Stimulated activated CD4-positive, alpha-beta T cell treated with anti-CD3 and anti-CD28 coated beads, Interleukin-12 subunit alpha, Interleukin-12 subunit beta, amount 100 ng/mL, for 24 hours (primary cell): ENCODE data around the gene KRTAP10-4.
"Not testable (repeated sequence)": the region's sequence is repeated elsewhere in the genome, so short reads cannot be mapped to it uniquely, and the experiment has no call there.

Experiments used
- DNase-seq, 2 experiments: peaks; one replicate each; pipeline ENCODE4 v3.0.0-alpha.2; 2020; ENCODE audit warnings: low read depth in 2 of 2

Gene KRTAP10-4

GRCh38 chr21:44573630-44574456 lies at the start of gene KRTAP10-4:
TSS of gene KRTAP10-4 (plus strand) at chr21:44573729. CDS start at chr21:44573759, 30 bp downstream.
- not testable (repeated sequence) for DNase-seq

- DNase-seq = no peak
Measured at GRCh38 chr21:44524414-44525371, 48.8 kb upstream of the KRTAP10-4 start.

- DNase-seq = no peak
Measured at GRCh38 chr21:44525391-44526095, 48.0 kb upstream of the KRTAP10-4 start.

- no peak for DNase-seq
Measured at GRCh38 chr21:44526096-44526997, 47.2 kb upstream of the KRTAP10-4 start.

GRCh38 chr21:44527156-44527982 lies 46.2 kb upstream of the KRTAP10-4 start:
- no peak for DNase-seq

- no peak for DNase-seq
Measured at GRCh38 chr21:44527983-44528633, 45.4 kb upstream of the KRTAP10-4 start.

- DNase-seq = no peak
Measured at GRCh38 chr21:44528634-44528995, 44.9 kb upstream of the KRTAP10-4 start.

DNA sequence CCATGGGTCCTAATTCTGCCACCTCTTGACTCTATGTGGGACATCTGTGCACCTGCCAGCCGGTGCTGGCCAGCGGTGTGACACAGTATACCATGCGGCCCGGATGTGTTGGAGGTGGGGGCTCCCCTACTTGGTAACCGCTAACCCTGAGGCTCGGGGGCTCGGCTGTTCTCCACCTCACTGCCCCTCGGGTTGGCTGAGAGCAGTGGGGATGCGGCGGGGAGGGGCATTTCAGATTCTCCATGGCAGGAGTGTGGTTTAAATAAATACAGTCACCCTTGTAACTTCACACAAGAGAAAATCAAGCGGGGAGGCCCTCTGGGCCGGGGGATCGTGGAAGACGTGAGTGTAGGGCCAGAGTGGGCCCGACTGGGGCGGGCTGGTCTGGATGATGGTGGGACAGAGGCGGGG lies 44.5 kb upstream of the KRTAP10-4 start:
- no peak for DNase-seq

- no peak for DNase-seq
Measured at GRCh38 chr21:44529503-44530125, 43.9 kb upstream of the KRTAP10-4 start.

GRCh38 chr21:44530221-44530902 lies 43.2 kb upstream of the KRTAP10-4 start:
- no peak for DNase-seq

DNA sequence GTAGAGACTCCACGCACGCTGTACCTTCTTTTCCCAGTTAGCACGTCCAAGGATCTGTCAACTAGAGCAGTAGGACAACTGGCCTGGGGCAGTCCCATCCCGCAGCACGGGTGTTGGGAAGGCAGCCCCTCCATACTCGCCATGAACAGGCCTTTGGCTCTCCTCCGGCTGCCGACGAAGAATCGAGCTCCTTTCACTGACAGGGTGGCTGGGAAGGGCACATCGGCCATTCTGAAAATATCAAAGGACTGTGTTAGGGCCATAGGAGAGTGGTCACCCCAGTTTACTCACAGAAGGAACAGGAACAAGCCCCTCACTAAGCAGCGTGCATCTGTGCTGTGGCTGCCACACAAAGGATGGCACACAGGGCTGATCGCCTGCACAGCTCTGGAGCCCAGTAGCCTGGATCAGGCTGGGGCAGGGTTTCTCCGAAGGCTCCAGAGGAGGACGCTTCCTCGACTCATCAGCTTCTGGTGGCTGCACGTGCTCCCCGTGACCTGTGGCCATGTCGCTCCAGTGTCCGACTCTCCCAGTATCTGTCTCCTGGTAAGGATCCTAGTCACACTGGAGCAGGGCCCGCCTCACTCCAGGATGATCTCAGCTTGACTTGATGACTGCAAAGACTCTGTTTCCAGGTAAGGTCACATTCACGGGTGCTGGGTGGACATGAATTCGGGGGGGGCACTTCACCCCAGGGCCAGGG lies 42.5 kb upstream of the KRTAP10-4 start:
- no peak for DNase-seq

DNA sequence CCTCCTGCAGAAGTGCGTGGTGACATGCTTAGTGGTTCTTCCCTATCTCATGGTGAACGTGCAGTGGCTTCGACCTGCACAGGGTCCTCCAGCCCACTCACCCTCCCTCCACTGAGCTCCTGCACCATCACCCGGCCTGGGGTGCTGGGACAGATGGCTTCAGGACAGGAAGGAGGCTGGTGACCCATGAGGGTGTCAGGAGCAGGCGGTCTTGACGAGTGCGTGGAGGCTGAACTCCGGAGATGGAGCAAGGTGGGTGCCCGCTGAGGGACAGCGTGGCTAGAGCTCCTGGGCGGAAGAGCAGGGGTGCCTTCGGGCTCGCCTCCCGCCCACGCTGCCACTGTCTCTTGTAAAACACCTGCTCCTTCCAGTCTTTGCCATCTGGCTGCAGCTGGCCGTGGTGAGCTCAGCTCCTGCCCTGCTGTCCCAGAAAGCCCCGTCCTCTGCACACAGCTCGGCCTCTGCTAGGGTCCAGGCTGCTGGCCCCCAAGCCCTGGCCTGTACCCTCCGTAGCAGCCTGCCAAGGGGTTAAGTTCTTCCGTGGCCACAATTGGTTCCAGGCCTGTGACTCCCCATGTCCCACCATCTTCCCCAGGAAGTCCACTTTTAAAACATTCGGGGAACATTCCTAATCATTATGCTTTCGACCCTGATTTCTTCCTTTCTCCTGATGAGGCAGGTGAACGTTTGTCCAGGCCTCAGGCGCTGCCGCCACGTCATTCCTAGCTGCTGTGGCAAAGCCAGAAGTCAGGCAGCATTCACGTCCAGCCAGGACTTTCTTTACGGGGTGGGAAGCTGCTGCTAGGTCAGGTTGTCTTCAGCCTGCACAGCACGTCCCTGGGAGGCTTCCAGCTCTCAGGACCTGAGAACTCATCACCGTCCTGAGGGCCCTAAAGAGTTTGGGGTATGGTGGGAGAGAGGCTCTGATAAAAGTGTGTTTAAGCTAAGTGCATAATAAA lies 41.6 kb upstream of the KRTAP10-4 start:
- DNase-seq = no peak

- DNase-seq = no peak
Measured at GRCh38 chr21:44532712-44533111, 40.8 kb upstream of the KRTAP10-4 start.

DNA sequence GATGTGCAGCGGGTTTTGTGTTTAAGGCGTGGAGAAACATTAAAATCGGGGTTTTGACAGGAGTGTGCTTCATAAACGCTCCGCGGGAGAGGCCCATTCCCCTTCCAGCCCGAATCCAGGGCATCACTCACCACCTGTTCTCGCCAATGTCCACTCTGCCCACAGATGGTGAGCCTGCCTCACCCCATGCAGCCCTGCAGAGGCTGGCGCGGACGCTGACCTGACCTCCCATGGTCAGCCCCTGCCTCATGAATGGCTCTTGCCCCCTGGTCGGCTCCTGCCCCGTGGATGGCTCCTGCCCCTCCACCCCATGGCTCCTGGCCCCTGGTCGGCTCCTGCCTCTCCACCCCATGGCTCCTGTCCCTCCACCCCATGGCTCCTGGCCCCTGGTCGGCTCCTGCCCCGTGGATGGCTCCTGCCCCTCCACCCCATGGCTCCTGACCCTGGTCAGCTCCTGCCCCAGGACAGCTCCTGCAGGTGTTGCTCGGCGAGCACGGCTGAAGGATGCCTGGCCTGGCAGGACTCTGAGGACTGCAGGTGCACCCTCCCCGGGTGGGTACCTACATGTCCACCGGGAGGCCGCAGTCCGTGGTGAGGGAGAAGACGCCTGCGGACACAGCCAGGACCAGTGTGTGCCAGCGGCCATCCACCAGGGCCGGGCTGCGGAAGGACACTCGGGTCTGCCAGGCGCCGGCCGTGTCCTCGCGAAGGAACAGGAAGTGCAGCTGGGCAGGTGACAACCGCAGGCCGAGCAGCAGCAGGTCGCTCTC lies 40.2 kb upstream of the KRTAP10-4 start:
- no peak for DNase-seq

DNA sequence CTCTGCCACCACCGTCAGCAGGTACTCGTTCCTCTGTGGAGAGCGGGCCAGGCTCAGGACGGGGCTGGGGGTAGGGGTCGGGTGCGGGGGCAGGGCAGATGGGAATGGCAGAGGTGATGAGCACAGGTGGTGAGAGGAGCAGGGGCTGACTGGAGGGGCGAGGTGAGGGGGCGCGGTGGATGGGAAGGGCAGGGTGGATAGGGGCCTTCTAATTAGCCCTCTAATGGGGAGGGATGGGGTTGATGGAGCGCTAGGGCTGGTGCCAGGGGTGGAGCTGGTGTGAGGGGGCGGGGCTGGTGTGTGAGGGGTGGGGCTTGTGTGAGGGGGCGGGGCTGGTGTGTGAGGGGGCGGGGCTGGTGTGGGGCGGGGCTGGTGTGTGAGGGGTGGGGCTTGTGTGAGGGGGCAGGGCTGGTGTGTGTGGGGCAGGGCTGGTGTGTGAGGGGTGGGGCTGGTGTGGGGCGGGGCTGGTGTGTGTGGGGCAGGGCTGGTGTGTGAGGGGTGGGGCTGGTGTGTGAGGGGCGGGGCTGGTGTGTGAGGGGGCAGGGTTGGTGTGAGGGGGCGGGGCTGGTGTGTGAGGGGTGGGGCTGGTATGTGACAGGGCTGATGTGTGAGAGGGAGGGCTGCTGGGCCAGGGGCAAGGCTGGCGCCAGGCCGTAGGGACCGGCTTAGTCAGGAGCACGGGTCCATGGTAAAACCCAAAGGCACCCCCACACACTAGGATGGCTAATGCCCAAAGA lies 39.5 kb upstream of the KRTAP10-4 start:
- no peak for DNase-seq
